Mesendoderm (in vitro differentiated cells): ENCODE data around the gene INTU.

ENCODE experiments used
- DNase-seq: peaks from one replicate; pipeline ENCODE4 v3.0.0; 2013
- H2AK5ac ChIP-seq: 2 replicates; pipeline ENCODE4 v1.6.1; 2013; ENCODE audit warnings: low read length, inconsistent platforms
- H2BK120ac ChIP-seq: 2 replicates; pipeline ENCODE4 v1.6.1; 2013; ENCODE audit warnings: low read depth, mild to moderate bottlenecking, low read length, moderate library complexity, mixed read lengths
- H2BK15ac ChIP-seq: replicated peaks from 2 replicates; pipeline ENCODE4 v1.6.1; 2013; ENCODE audit warnings: low read depth, mild to moderate bottlenecking, moderate library complexity
- H2BK5ac ChIP-seq: 2 replicates; pipeline ENCODE4 v1.6.1; 2013; ENCODE audit warnings: low read length, inconsistent platforms
- H3K18ac ChIP-seq: 2 replicates; pipeline ENCODE4 v1.6.1; 2013; ENCODE audit warnings: mild to moderate bottlenecking, low read length, mixed read lengths
- H3K23ac ChIP-seq: one replicate; pipeline ENCODE4 v1.6.1; 2013; ENCODE audit warnings: low read length
- H3K27ac ChIP-seq: 2 replicates; pipeline ENCODE4 v1.5.1; 2013; ENCODE audit warnings: low read depth, mild to moderate bottlenecking, inconsistent platforms, low read length, moderate library complexity
- H3K27me3 ChIP-seq: 2 replicates; pipeline ENCODE4 v1.6.1; 2013; ENCODE audit warnings: low read length, control low read depth, mild to moderate bottlenecking, inconsistent platforms; ENCODE audit not compliant: insufficient read depth, poor library complexity
- H3K36me3 ChIP-seq: 2 replicates; pipeline ENCODE4 v1.6.1; 2013; ENCODE audit warnings: low read length, inconsistent platforms; ENCODE audit not compliant: control insufficient read depth, insufficient read depth
- H3K4ac ChIP-seq: one replicate; pipeline ENCODE4 v1.6.1; 2013; ENCODE audit warnings: low read depth, mild to moderate bottlenecking, low read length, moderate library complexity
- H3K4me1 ChIP-seq: 2 replicates; pipeline ENCODE4 v1.6.1; 2013; ENCODE audit warnings: low read depth, low read length, inconsistent platforms; ENCODE audit not compliant: control insufficient read depth
- H3K4me2 ChIP-seq: 2 replicates; pipeline ENCODE4 v1.6.1; 2013; ENCODE audit warnings: low read length
- H3K4me3 ChIP-seq: 2 replicates; pipeline ENCODE4 v1.5.1; 2013; ENCODE audit warnings: mild to moderate bottlenecking, low read length
- H3K56ac ChIP-seq: one replicate; pipeline ENCODE4 v1.6.1; 2013; ENCODE audit warnings: low read length
- H3K79me1 ChIP-seq: 2 replicates; pipeline ENCODE4 v1.6.1; 2013; ENCODE audit warnings: low read length, inconsistent platforms
- H3K79me2 ChIP-seq: 2 replicates; pipeline ENCODE4 v1.6.1; 2013; ENCODE audit warnings: mild to moderate bottlenecking, low read length; ENCODE audit not compliant: control insufficient read depth, insufficient read depth
- H3K9ac ChIP-seq: 2 replicates; pipeline ENCODE4 v1.6.1; 2013; ENCODE audit warnings: low read length, inconsistent platforms
- H4K5ac ChIP-seq: one replicate; pipeline ENCODE4 v1.6.1; 2013; ENCODE audit warnings: low read length
- H4K8ac ChIP-seq: one replicate; pipeline ENCODE4 v1.6.1; 2013; ENCODE audit warnings: low read depth, mild to moderate bottlenecking, control low read depth, low read length, moderate library complexity
- WGBS: extraction: QIAGEN DNeasy Blood & Tissue Kit; methylation state at CpG from one replicate; pipeline ENCODE4 v1.1.7; 2013; ENCODE audit warnings: low lambda C conversion rate, missing lambda C conversion rate; ENCODE audit not compliant: insufficient coverage; ENCODE audit errors: extremely low coverage; 5-methylcytosine and 5-hydroxymethylcytosine counted together

The INTU gene

DNA sequence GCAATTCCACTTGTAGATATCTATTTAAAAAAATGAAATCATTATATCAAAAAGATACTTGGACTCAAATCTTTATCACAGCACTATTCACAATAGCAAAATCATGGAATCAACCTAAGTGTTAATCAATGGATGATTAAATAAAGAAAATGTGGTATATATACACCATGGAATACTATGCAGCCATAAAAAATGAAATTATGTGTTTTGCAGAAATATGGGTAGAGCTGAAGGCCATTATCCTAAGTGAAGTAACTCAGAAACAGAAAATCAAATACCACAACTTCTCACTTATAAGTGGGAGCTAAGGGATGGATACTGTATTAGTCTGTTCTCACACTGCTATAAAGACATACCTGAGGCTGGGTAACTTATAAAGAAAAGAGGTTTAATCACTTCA is 14.3 kb upstream of the INTU start:
- Histone ChIP-seq H3K27ac (no peak overlapping the region), H2BK120ac (no peak overlapping the region), H3K56ac (no peak overlapping the region), H3K4me2 (no peak overlapping the region), H3K4me3 (no peak overlapping the region), H3K36me3 (no peaks in the 10 kb centered on the region), H3K18ac (no peak overlapping the region), H3K23ac (no peak overlapping the region), H4K5ac (no peak overlapping the region), H4K8ac (no peak overlapping the region), H2AK5ac (no peak overlapping the region), H3K79me1 (no peaks in the 10 kb centered on the region), H2BK5ac (no peak overlapping the region), H3K4ac (no peak overlapping the region), H3K79me2 (no peaks in the 10 kb centered on the region), H3K4me1 (no peaks in the 10 kb centered on the region), H3K27me3 (peaks cover 2% of the 10 kb centered on the region), H2BK15ac (no peak overlapping the region), H3K9ac (no peak overlapping the region)
- DNase-seq: no peak

GRCh38 chr4:127622621-127622920 is 10.2 kb upstream of the INTU start:
- WGBS: no CpG with 5 or more reads among the region's 12 CpGs
- no peak overlapping the region for H3K9ac ChIP-seq
- H3K79me1 ChIP-seq: no peaks in the 10 kb centered on the region
- DNase-seq: no peak
- no peak overlapping the region for H3K56ac ChIP-seq
- H3K4ac ChIP-seq: no peak overlapping the region
- no peak overlapping the region for H3K23ac ChIP-seq
- no peak overlapping the region for H2BK5ac ChIP-seq
- no peak overlapping the region for H3K27ac ChIP-seq
- H3K27me3 ChIP-seq: peaks cover 9% of the 10 kb centered on the region
- H3K18ac ChIP-seq: no peak overlapping the region
- no peaks in the 10 kb centered on the region for H3K4me1 ChIP-seq
- peak overlapping the region; percentile 52 for H3K4me2 ChIP-seq
- H4K5ac ChIP-seq: no peak overlapping the region
- H3K79me2 ChIP-seq: no peaks in the 10 kb centered on the region
- no peak overlapping the region for H2BK120ac ChIP-seq
- H2BK15ac ChIP-seq: no peak overlapping the region
- no peak overlapping the region for H4K8ac ChIP-seq
- no peak overlapping the region for H3K4me3 ChIP-seq
- H3K36me3 ChIP-seq: no peaks in the 10 kb centered on the region
- no peak overlapping the region for H2AK5ac ChIP-seq

DNA sequence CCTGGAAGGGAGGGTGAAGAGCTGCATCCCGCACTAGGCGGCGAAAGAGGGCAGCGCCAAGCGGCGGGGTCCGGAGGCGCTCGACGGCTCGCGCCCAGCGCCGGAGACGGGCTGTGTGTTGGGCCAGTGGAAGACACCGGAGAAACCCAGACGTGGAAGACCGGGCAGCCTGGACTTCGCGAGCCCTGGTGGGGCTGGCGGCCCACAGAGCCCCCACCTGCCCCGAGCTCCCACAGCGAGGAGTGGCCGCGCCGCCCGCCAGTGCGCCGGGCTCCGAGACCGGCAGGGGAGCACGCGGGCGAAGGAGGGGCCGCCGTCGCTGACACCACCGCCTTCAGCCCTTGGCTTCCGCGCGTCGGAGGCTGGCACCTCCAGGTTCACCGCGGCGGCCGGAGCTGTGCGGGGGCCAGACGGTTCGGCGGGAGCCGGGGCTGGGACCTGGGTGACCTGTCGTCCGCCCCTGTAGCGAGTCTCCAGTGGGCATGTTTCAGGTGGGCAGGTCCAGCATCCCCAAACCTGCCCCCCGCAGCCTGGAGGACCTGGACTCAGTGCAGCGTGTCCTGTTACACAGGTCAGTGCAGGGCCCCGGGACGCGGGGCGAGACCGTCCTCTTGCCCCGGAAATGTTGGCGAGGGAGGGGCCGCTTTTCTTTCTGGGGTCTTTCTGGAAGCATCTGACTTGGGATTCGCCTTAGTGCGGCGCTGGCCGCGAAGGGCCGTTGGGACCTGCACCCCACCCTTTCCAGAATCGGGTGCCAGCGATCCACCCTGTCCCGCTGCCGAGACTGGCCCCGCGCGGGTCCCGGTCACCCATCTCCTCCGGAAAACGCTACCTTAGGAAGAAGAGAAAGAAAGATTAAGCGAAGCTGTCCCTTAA is 9.6 kb upstream of the INTU start:
- Histone ChIP-seq H2BK5ac (no peak overlapping the region), H2BK120ac (no peak overlapping the region), H4K8ac (no peak overlapping the region), H4K5ac (no peak overlapping the region), H3K56ac (peak overlapping the region; percentile 67), H3K23ac (no peak overlapping the region), H2BK15ac (no peak overlapping the region), H3K18ac (no peak overlapping the region), H3K27me3 (peaks cover 9% of the 10 kb centered on the region), H3K9ac (peak overlapping the region; percentile 30), H3K4ac (no peak overlapping the region), H3K4me2 (peak overlapping the region; percentile 52), H3K4me1 (no peaks in the 10 kb centered on the region), H3K36me3 (no peaks in the 10 kb centered on the region), H3K79me2 (no peaks in the 10 kb centered on the region), H3K79me1 (no peaks in the 10 kb centered on the region), H3K27ac (no peak overlapping the region), H2AK5ac (no peak overlapping the region), H3K4me3 (peak overlapping the region; percentile 15)
- WGBS: no CpG with 5 or more reads among the region's 81 CpGs
- DNase-seq: peak; percentile 83

- no peak overlapping the region for H2BK5ac ChIP-seq
- H3K23ac ChIP-seq: no peak overlapping the region
- no CpG with 5 or more reads among the region's 7 CpGs for WGBS
- H3K4me3 ChIP-seq: peak overlapping the region; percentile 15
- H2BK120ac ChIP-seq: no peak overlapping the region
- H3K9ac ChIP-seq: peak overlapping the region; percentile 30
- no peaks in the 10 kb centered on the region for H3K79me2 ChIP-seq
- DNase-seq: no peak
- no peak overlapping the region for H2BK15ac ChIP-seq
- peak overlapping the region; percentile 52 for H3K4me2 ChIP-seq
- H2AK5ac ChIP-seq: no peak overlapping the region
- no peak overlapping the region for H4K5ac ChIP-seq
- H3K27me3 ChIP-seq: peaks cover 9% of the 10 kb centered on the region
- H3K36me3 ChIP-seq: no peaks in the 10 kb centered on the region
- peak overlapping the region; percentile 67 for H3K56ac ChIP-seq
- no peak overlapping the region for H4K8ac ChIP-seq
- no peaks in the 10 kb centered on the region for H3K4me1 ChIP-seq
- no peak overlapping the region for H3K27ac ChIP-seq
- no peak overlapping the region for H3K4ac ChIP-seq
- no peaks in the 10 kb centered on the region for H3K79me1 ChIP-seq
- H3K18ac ChIP-seq: no peak overlapping the region
These were observed 9.0 kb upstream of the INTU start for GRCh38 chr4:127623797-127624083.

- H2BK5ac ChIP-seq: no peak overlapping the region
- H2BK15ac ChIP-seq: no peak overlapping the region
- H3K4me3 ChIP-seq: no peak overlapping the region
- H4K8ac ChIP-seq: no peak overlapping the region
- H3K56ac ChIP-seq: no peak overlapping the region
- no peaks in the 10 kb centered on the region for H3K36me3 ChIP-seq
- no peak overlapping the region for H3K18ac ChIP-seq
- H3K27me3 ChIP-seq: peaks cover 9% of the 10 kb centered on the region
- H3K4me1 ChIP-seq: no peaks in the 10 kb centered on the region
- no CpG with 5 or more reads among the region's 8 CpGs for whole genome bisulfite sequencing
- no peaks in the 10 kb centered on the region for H3K79me2 ChIP-seq
- DNase-seq: no peak
- no peaks in the 10 kb centered on the region for H3K79me1 ChIP-seq
- no peak overlapping the region for H3K23ac ChIP-seq
- no peak overlapping the region for H3K4ac ChIP-seq
- no peak overlapping the region for H4K5ac ChIP-seq
- H2BK120ac ChIP-seq: no peak overlapping the region
- H3K9ac ChIP-seq: no peak overlapping the region
- H3K4me2 ChIP-seq: no peak overlapping the region
- no peak overlapping the region for H2AK5ac ChIP-seq
- H3K27ac ChIP-seq: no peak overlapping the region
These were observed 8.6 kb upstream of the INTU start for GRCh38 chr4:127624173-127624572.

GRCh38 chr4:127629371-127629770 is 3.4 kb upstream of the INTU start:
- H3K27me3 ChIP-seq: no peaks in the 10 kb centered on the region
- no CpG with 5 or more reads among the region's 3 CpGs for WGBS
- no peak overlapping the region for H3K9ac ChIP-seq
- H3K18ac ChIP-seq: no peak overlapping the region
- no peak overlapping the region for H3K4me3 ChIP-seq
- no peak overlapping the region for H4K8ac ChIP-seq
- DNase-seq: no peak
- H2BK120ac ChIP-seq: no peak overlapping the region
- peaks cover 2% of the 10 kb centered on the region for H3K79me2 ChIP-seq
- H3K4me1 ChIP-seq: no peaks in the 10 kb centered on the region
- H2AK5ac ChIP-seq: no peak overlapping the region
- H3K36me3 ChIP-seq: no peaks in the 10 kb centered on the region
- no peak overlapping the region for H2BK15ac ChIP-seq
- H3K4ac ChIP-seq: no peak overlapping the region
- H3K23ac ChIP-seq: no peak overlapping the region
- peaks cover 1% of the 10 kb centered on the region for H3K79me1 ChIP-seq
- H3K4me2 ChIP-seq: no peak overlapping the region
- no peak overlapping the region for H3K27ac ChIP-seq
- no peak overlapping the region for H3K56ac ChIP-seq
- no peak overlapping the region for H4K5ac ChIP-seq
- H2BK5ac ChIP-seq: no peak overlapping the region
